Panc1 (cell line): ENCODE data around the gene CNBD2. TPM values are rescaled to one million over a fixed set of nuclear protein-coding genes. Genes with fewer than 3 reads are reported as not detected.
"Not testable (repeated sequence)": the region's sequence is repeated elsewhere in the genome, so short reads cannot be mapped to it uniquely, and the experiment has no call there.

ENCODE experiments used
- ATAC-seq: fragments of 200-7000 bp; cut with Tn5 transposase; 2 replicates; pipeline ENCODE4 v1.9.1; 2020; ENCODE audit warnings: mild to moderate bottlenecking, moderate library complexity
- BruUV-seq: library from RNA; stranded (reverse); fragments of 400-500 nt; replicated peaks from 2 replicates; lab custom pipeline; 2021; lab: Mats Ljungman, UMichigan
- CTCF ChIA-PET: fragments of 300-600 bp; sonication (Branson Sonifier 250); formaldehyde crosslinking; loops from one replicate; lab custom pipeline; 2022; ENCODE audit warnings: antibody characterized with exemption; lab: Charles Lee
- POLR2A ChIA-PET: fragments of 300-600 bp; sonication (Branson Sonifier 250); formaldehyde crosslinking; loops from one replicate; lab custom pipeline; 2022; ENCODE audit warnings: antibody characterized with exemption; lab: Charles Lee
- DNase-seq: peaks from one replicate; pipeline ENCODE4 v3.0.0-alpha.2; 2010; ENCODE audit warnings: low read depth, low spot score
- H3K27ac ChIP-seq: 2 replicates; pipeline ENCODE4 v1.5.1; 2011; ENCODE audit warnings: mild to moderate bottlenecking, low read length, inconsistent platforms
- H3K27me3 ChIP-seq: fragments of 200-500 bp; sonication (Bioruptor generic); 2 replicates; pipeline ENCODE4 v1.6.0; 2014; ENCODE audit warnings: low read length, inconsistent platforms; ENCODE audit not compliant: control insufficient read depth, insufficient read depth
- H3K36me3 ChIP-seq: fragments of 200-500 bp; sonication (Bioruptor generic); 2 replicates; pipeline ENCODE4 v1.5.1; 2014; ENCODE audit warnings: inconsistent platforms, mild to moderate bottlenecking, low read length, moderate library complexity; ENCODE audit not compliant: control insufficient read depth, insufficient read depth
- H3K4me1 ChIP-seq: 2 replicates; pipeline ENCODE4 v1.5.1; 2011; ENCODE audit warnings: inconsistent platforms, mild to moderate bottlenecking, low read length, moderate library complexity; ENCODE audit not compliant: control insufficient read depth, insufficient read depth
- H3K4me3 ChIP-seq, 2 experiments: 2 replicates each; pipeline ENCODE4 v1.5.1; 2011 to 2012; ENCODE audit warnings: low read depth in 2 of 2, low read length in 2 of 2, mild to moderate bottlenecking in 2 of 2, inconsistent platforms in 1 of 2, moderate library complexity in 1 of 2
- H3K9me3 ChIP-seq: fragments of 200-500 bp; sonication (Bioruptor generic); 2 replicates; pipeline ENCODE4 v1.5.1; 2014; ENCODE audit warnings: low read depth, mild to moderate bottlenecking, inconsistent platforms, low read length, moderate library complexity; ENCODE audit not compliant: control insufficient read depth, insufficient read depth
- CTCF ChIP-seq: fragments of 450-650 bp; IDR thresholded peaks from 2 replicates; pipeline ENCODE4 v1.5.1; 2017; ENCODE audit warnings: mild to moderate bottlenecking
- POLR2AphosphoS5 ChIP-seq: IDR thresholded peaks from 2 replicates; pipeline ENCODE4 v1.6.1; 2012; ENCODE audit warnings: mild to moderate bottlenecking, low read depth, low read length, moderate library complexity
- REST ChIP-seq, 2 experiments: IDR thresholded peaks; 2 replicates each; pipeline ENCODE4 v1.6.1; 2011 to 2012; ENCODE audit warnings: low read depth in 2 of 2, control low read depth in 1 of 2, low read length in 1 of 2, mild to moderate bottlenecking in 1 of 2, moderate library complexity in 1 of 2; ENCODE audit not compliant: insufficient read depth in 1 of 2
- SIN3A ChIP-seq: IDR thresholded peaks from 2 replicates; pipeline ENCODE4 v1.6.1; 2012; ENCODE audit warnings: low read depth, mild to moderate bottlenecking, low read length, moderate library complexity, borderline replicate concordance; ENCODE audit not compliant: insufficient read depth
- TCF7L2 ChIP-seq: IDR thresholded peaks from 2 replicates; pipeline ENCODE4 v1.6.1; 2011; ENCODE audit warnings: mild to moderate bottlenecking, low read depth, low read length, inconsistent platforms
- in situ Hi-C: cut with HindIII; loops from 2 replicates; pipeline ENCODE4 v1.10.0; 2016; ENCODE audit warnings: low sequenced_read_pairs, low pct_unique_long_range_greater_than_20kb
- intact Hi-C: fragments of 100-400 bp; cut with micrococcal nuclease; formaldehyde crosslinking; loops from one replicate; pipeline ENCODE4 v1.10.0; 2022; ENCODE audit not compliant: unreplicated experiment
- total RNA-seq: library from RNA; stranded (reverse); gene quantifications from one replicate; pipeline ENCODE4 v1.2.1, GENCODE V29; 2021; ENCODE audit not compliant: unreplicated experiment

CNBD2 gene
- total RNA-seq, 1 experiment from 2014 or later = 3.7 TPM

- no peaks in the 10 kb centered on the region for H3K36me3 ChIP-seq
- DNase-seq (no peak), ATAC-seq (no peak)
- in situ Hi-C loops = no loop called here
- no peaks in the 10 kb centered on the region for H3K4me1 ChIP-seq
- H3K4me3 ChIP-seq = no peak overlapping the region
- H3K27ac ChIP-seq = no peak overlapping the region
- ChIA-PET POLR2A (no interaction called here), CTCF (no interaction called here)
- intact Hi-C loops = no loop called here
- TF ChIP-seq SIN3A (no peak), POLR2AphosphoS5 (no peak), REST (IDR thresholded peaks at IDR 0.05; ENCODE audit: insufficient read depth in 1 of 2, low read depth in 2 of 2, low read length in 1 of 2) (no peak), CTCF (no peak), TCF7L2 (no peak)
- no peaks in the 10 kb centered on the region; the same call in 1 of the 2 replicates for H3K9me3 ChIP-seq
- H3K27me3 ChIP-seq = no peaks in the 10 kb centered on the region; the same call in 1 of the 2 replicates
- BruUV-seq = no TSS peak
Measured at GRCh38 chr20:36079486-36079885, 111.1 kb downstream of the CNBD2 start.

- CTCF ChIA-PET, BruUV-seq, POLR2A ChIA-PET, H3K27ac ChIP-seq, H3K36me3 ChIP-seq, in situ Hi-C loops, H3K27me3 ChIP-seq, DNase-seq, H3K9me3 ChIP-seq, H3K4me1 ChIP-seq, intact Hi-C loops, ATAC-seq, H3K4me3 ChIP-seq: not testable (repeated sequence)
Measured at GRCh38 chr20:36079984-36080383, 111.6 kb downstream of the CNBD2 start.

Other genes with a start within 250 kb of the CNBD2 start
- 282 TPM for gene RBM39, start 226.3 kb upstream of the CNBD2 start, total RNA-seq
- 51.5 TPM for gene PHF20, start 196.6 kb upstream of the CNBD2 start, total RNA-seq
- gene SCAND1, start 14.1 kb upstream of the CNBD2 start, total RNA-seq = 59.6 TPM
- 8.6 TPM for gene EPB41L1, start 186.2 kb downstream of the CNBD2 start, total RNA-seq